Astrocyte of the spinal cord (primary cell): Measurements from ENCODE around the gene PTPA.

Source experiments
- DNase-seq: peaks from one replicate; pipeline ENCODE4 v3.0.0; 2011; ENCODE audit warnings: low read depth, low spot score
- H3K4me3 ChIP-seq: 2 replicates; pipeline ENCODE4 v1.5.1; 2011; ENCODE audit warnings: low read depth, mild to moderate bottlenecking, low read length, moderate library complexity
- CTCF ChIP-seq: IDR thresholded peaks from 2 replicates; pipeline ENCODE4 v1.5.1; 2012; ENCODE audit warnings: low read depth, mild to moderate bottlenecking, low read length, inconsistent platforms
- in situ Hi-C: cut with HindIII; loops from 2 replicates; pipeline ENCODE4 v1.10.0; 2017; ENCODE audit warnings: low sequenced_read_pairs

The PTPA gene

GRCh38 chr9:129070696-129071525 is 40.3 kb upstream of the PTPA start:
- TF ChIP-seq CTCF: no peak
- DNase-seq: no peak
- H3K4me3 ChIP-seq: no peak overlapping the region
- in situ Hi-C loops: no loop called here

GRCh38 chr9:129071526-129072126 is 39.6 kb upstream of the PTPA start:
- in situ Hi-C loops: no loop called here
- no peak overlapping the region for H3K4me3 ChIP-seq
- no peak for TF ChIP-seq CTCF
- no peak for DNase-seq

- in situ Hi-C loops: no loop called here
These were observed 39.0 kb upstream of the PTPA start for GRCh38 chr9:129072171-129072570.

GRCh38 chr9:129073404-129073803 is 37.8 kb upstream of the PTPA start:
- no peak overlapping the region for H3K4me3 ChIP-seq
- in situ Hi-C loops: no loop called here
- DNase-seq: no peak
- TF ChIP-seq CTCF: no peak

More at GRCh38 chr9:129072171-129072570, 39.0 kb upstream of the PTPA start:
- H3K4me3 ChIP-seq: no peak overlapping the region
- no peak for DNase-seq
- TF ChIP-seq CTCF: no peak

GRCh38 chr9:129074106-129074505 is 37.1 kb upstream of the PTPA start:
- H3K4me3 ChIP-seq: no peak overlapping the region
- DNase-seq: no peak
- no peak for TF ChIP-seq CTCF
- in situ Hi-C loops: no loop called here

- DNase-seq: no peak
- TF ChIP-seq CTCF: no peak
- no peak overlapping the region for H3K4me3 ChIP-seq
- in situ Hi-C loops: no loop called here
These were observed 35.1 kb upstream of the PTPA start for GRCh38 chr9:129075996-129076639.
